WTC11 (cell line): ENCODE measurements around the gene ZNRF3. TPM values are rescaled to one million over a fixed set of nuclear protein-coding genes. Genes with fewer than 3 reads are reported as not detected.

Experiments used
- ATAC-seq: fragments of 200-7000 bp; cut with Tn5 transposase; 2 replicates; pipeline ENCODE4 v1.10.0; 2021; ENCODE audit warnings: mild to moderate bottlenecking, moderate library complexity
- CTCF ChIA-PET: fragments of 300-600 bp; sonication (Branson Sonifier 250); formaldehyde crosslinking; loops from one replicate; lab custom pipeline; 2021; ENCODE audit warnings: antibody characterized with exemption; lab: Charles Lee
- POLR2A ChIA-PET: fragments of 350-600 bp; sonication (Branson Sonifier 250); formaldehyde crosslinking; loops from one replicate; lab custom pipeline; 2021; ENCODE audit warnings: antibody characterized with exemption; lab: Charles Lee
- DNase-seq: peaks from one replicate; pipeline ENCODE4 v3.0.0; 2021; ENCODE audit warnings: low spot score
- H3K27ac Mint-ChIP-seq: 2 replicates; pipeline ENCODE4 v1.8.0; 2021; ENCODE audit warnings: mixed read lengths
- H3K27me3 Mint-ChIP-seq: 2 replicates; pipeline ENCODE4 v1.8.0; 2021; ENCODE audit warnings: low read depth, mild to moderate bottlenecking, moderate library complexity, mixed read lengths
- H3K36me3 Mint-ChIP-seq: 2 replicates; pipeline ENCODE4 v1.8.0; 2021; ENCODE audit warnings: mixed read lengths
- H3K4me1 Mint-ChIP-seq: 2 replicates; pipeline ENCODE4 v1.8.0; 2022; ENCODE audit warnings: mixed read lengths
- H3K4me3 Mint-ChIP-seq: 2 replicates; pipeline ENCODE4 v1.8.0; 2021; ENCODE audit warnings: mild to moderate bottlenecking, moderate library complexity, mixed read lengths
- H3K9me3 Mint-ChIP-seq: 2 replicates; pipeline ENCODE4 v1.8.0; 2021; ENCODE audit warnings: mixed read lengths
- ATF1 ChIP-seq: sonication (generic); formaldehyde crosslinking; IDR thresholded peaks from 2 replicates; pipeline ENCODE4 v1.8.1; 2023; ENCODE audit warnings: mild to moderate bottlenecking, moderate library complexity, missing genetic modification reagents
- CREM ChIP-seq: sonication (generic); formaldehyde crosslinking; IDR thresholded peaks from 2 replicates; pipeline ENCODE4 v1.8.1; 2022; ENCODE audit warnings: mild to moderate bottlenecking, missing genetic modification reagents, moderate library complexity
- ELF4 ChIP-seq: sonication (generic); formaldehyde crosslinking; IDR thresholded peaks from 2 replicates; pipeline ENCODE4 v1.8.1; 2022; ENCODE audit warnings: low read depth, mild to moderate bottlenecking, moderate library complexity, missing genetic modification reagents
- ETV6 ChIP-seq: sonication (generic); formaldehyde crosslinking; IDR thresholded peaks from 2 replicates; pipeline ENCODE4 v1.8.1; 2022; ENCODE audit warnings: mild to moderate bottlenecking, missing genetic modification reagents
- FOXK1 ChIP-seq: sonication (generic); formaldehyde crosslinking; IDR thresholded peaks from 2 replicates; pipeline ENCODE4 v1.8.0; 2022; ENCODE audit warnings: mild to moderate bottlenecking, moderate library complexity, missing genetic modification reagents
- FOXP1 ChIP-seq: sonication (generic); formaldehyde crosslinking; IDR thresholded peaks from 2 replicates; pipeline ENCODE4 v1.8.0; 2022; ENCODE audit warnings: missing genetic modification reagents, mild to moderate bottlenecking, moderate library complexity, borderline replicate concordance
- IRF2 ChIP-seq: sonication (generic); formaldehyde crosslinking; IDR thresholded peaks from 2 replicates; pipeline ENCODE4 v1.8.0; 2022; ENCODE audit warnings: low read depth, missing genetic modification reagents, borderline replicate concordance
- MXD4 ChIP-seq: fragments of 250-450 bp; sonication (Bioruptor Pico); IDR thresholded peaks from 2 replicates; pipeline ENCODE4 v1.8.0; 2021; ENCODE audit warnings: mild to moderate bottlenecking, moderate library complexity, borderline replicate concordance
- MYBL2 ChIP-seq: sonication (generic); formaldehyde crosslinking; IDR thresholded peaks from 2 replicates; pipeline ENCODE4 v1.8.1; 2023; ENCODE audit warnings: mild to moderate bottlenecking, moderate library complexity, missing genetic modification reagents
- NFE2L1 ChIP-seq: sonication (generic); formaldehyde crosslinking; IDR thresholded peaks from 2 replicates; pipeline ENCODE4 v1.8.1; 2023; ENCODE audit warnings: missing genetic modification reagents
- OVOL2 ChIP-seq: fragments of 250-450 bp; sonication (Bioruptor Pico); IDR thresholded peaks from 2 replicates; pipeline ENCODE4 v1.9.0; 2021; ENCODE audit warnings: mild to moderate bottlenecking, borderline replicate concordance
- SOX15 ChIP-seq: fragments of 250-450 bp; sonication (Bioruptor Pico); IDR thresholded peaks from 2 replicates; pipeline ENCODE4 v1.9.0; 2021; ENCODE audit warnings: mild to moderate bottlenecking
- TEAD1 ChIP-seq: sonication (generic); formaldehyde crosslinking; IDR thresholded peaks from 2 replicates; pipeline ENCODE4 v1.8.0; 2022; ENCODE audit warnings: mild to moderate bottlenecking, missing genetic modification reagents
- TEAD4 ChIP-seq: sonication (generic); formaldehyde crosslinking; IDR thresholded peaks from 2 replicates; pipeline ENCODE4 v1.8.0; 2022; ENCODE audit warnings: mild to moderate bottlenecking, missing genetic modification reagents
- TP53 ChIP-seq: sonication (generic); formaldehyde crosslinking; IDR thresholded peaks from 2 replicates; pipeline ENCODE4 v1.8.1; 2023; ENCODE audit warnings: mild to moderate bottlenecking, missing genetic modification reagents
- ZNF263 ChIP-seq: sonication (generic); formaldehyde crosslinking; IDR thresholded peaks from 2 replicates; pipeline ENCODE4 v1.8.1; 2022; ENCODE audit warnings: low read depth, mild to moderate bottlenecking, moderate library complexity, missing genetic modification reagents
- ZNF396 ChIP-seq: fragments of 250-450 bp; sonication (Bioruptor Pico); IDR thresholded peaks from 2 replicates; pipeline ENCODE4 v1.8.0; 2021; ENCODE audit warnings: mild to moderate bottlenecking, moderate library complexity, borderline replicate concordance
- ZNF416 ChIP-seq: fragments of 250-450 bp; sonication (Bioruptor Pico); IDR thresholded peaks from 2 replicates; pipeline ENCODE4 v1.9.0; 2021; ENCODE audit warnings: mild to moderate bottlenecking, inconsistent platforms
- total RNA-seq: library from RNA; stranded (reverse); gene quantifications from 3 replicates; pipeline ENCODE4 v1.2.3, GENCODE V29; 2021
- TF ChIP-seq, protein P1 (sequence below): sonication (generic); formaldehyde crosslinking; IDR thresholded peaks from 2 replicates; pipeline ENCODE4 v1.8.1; 2023; ENCODE audit warnings: mild to moderate bottlenecking, missing genetic modification reagents, moderate library complexity
- TF ChIP-seq, protein P2 (sequence below): sonication (generic); formaldehyde crosslinking; IDR thresholded peaks from 2 replicates; pipeline ENCODE4 v1.8.0; 2022; ENCODE audit warnings: mild to moderate bottlenecking, missing genetic modification reagents
- TF ChIP-seq, protein P3 (sequence below): sonication (generic); formaldehyde crosslinking; IDR thresholded peaks from 2 replicates; pipeline ENCODE4 v1.8.1; 2022; ENCODE audit warnings: mild to moderate bottlenecking, moderate library complexity, missing genetic modification reagents
- TF ChIP-seq, protein P4 (sequence below): sonication (generic); formaldehyde crosslinking; IDR thresholded peaks from 2 replicates; pipeline ENCODE4 v1.8.0; 2023; ENCODE audit warnings: missing genetic modification reagents
- TF ChIP-seq, protein P5 (sequence below): fragments of 250-450 bp; sonication (Bioruptor Pico); IDR thresholded peaks from 2 replicates; pipeline ENCODE4 v1.9.0; 2021; ENCODE audit warnings: mild to moderate bottlenecking, borderline replicate concordance

The ZNRF3 gene
- total RNA-seq, 1 experiment from 2014 or later: 25.4 TPM

DNA sequence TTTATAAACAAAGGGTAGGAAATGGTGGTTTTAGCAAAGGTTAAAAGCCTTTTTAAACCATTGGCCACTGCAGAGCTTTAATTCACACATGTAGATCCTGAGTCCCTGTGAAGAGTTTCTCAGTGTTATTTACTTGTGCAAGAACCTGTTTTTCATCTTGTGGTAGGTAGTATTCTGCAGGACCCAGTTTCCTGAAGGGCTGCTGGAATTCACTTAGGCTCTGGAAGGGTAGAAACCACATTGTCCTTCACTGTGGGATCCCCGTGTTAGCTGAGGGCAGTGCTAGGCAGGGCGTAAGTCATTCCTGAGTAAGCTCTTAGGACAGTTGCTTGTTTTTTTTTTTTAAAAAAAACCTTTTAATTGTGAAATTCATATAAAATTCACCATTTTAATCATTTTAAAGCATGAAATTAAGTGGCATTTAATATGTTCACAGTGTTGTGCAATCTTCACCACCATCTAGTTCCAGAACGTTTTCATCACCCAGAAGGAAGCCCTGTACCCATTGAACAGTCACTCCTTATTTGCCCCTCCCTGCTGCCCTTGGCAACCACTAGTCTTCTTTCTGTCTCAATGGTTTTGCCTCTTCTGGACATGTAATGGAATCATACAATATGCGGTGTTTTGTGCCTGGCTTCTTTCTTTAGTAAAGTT, 100.5 kb downstream of the ZNRF3 start:
- ChIA-PET CTCF (interaction anchor here (0.5 to 1.4 kb wide), 3 partner anchors 47 to 1833 kb away, joined by 3 to 5 read pairs (median 4); no protein-coding TSS in a partner anchor), POLR2A (no interaction called here)
- H3K27me3 Mint-ChIP-seq: no peaks in the 10 kb centered on the region
- TF ChIP-seq ATF1 (CRISPR knock-in tag): no peak
- no peak for TF ChIP-seq FOXK1
- TF ChIP-seq FOXP1: no peak
- TF ChIP-seq MXD4: no peak
- TF ChIP-seq, protein P1, sequence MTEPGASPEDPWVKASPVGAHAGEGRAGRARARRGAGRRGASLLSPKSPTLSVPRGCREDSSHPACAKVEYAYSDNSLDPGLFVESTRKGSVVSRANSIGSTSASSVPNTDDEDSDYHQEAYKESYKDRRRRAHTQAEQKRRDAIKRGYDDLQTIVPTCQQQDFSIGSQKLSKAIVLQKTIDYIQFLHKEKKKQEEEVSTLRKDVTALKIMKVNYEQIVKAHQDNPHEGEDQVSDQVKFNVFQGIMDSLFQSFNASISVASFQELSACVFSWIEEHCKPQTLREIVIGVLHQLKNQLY (CRISPR knock-in tag): no peak
- no peak for TF ChIP-seq SOX15 (CRISPR knock-in tag)
- TF ChIP-seq ZNF416 (CRISPR knock-in tag): no peak
- no peak for TF ChIP-seq ZNF396 (CRISPR knock-in tag)
- no peak for TF ChIP-seq ETV6 (CRISPR knock-in tag)
- no peak for TF ChIP-seq TEAD1 (CRISPR knock-in tag)
- no peak for TF ChIP-seq ZNF263 (CRISPR knock-in tag)
- no peak for TF ChIP-seq NFE2L1 (CRISPR knock-in tag)
- TF ChIP-seq, protein P2, sequence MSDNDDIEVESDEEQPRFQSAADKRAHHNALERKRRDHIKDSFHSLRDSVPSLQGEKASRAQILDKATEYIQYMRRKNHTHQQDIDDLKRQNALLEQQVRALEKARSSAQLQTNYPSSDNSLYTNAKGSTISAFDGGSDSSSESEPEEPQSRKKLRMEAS (CRISPR knock-in tag): no peak
- no peak for TF ChIP-seq IRF2
- TF ChIP-seq TEAD4 (CRISPR knock-in tag): no peak
- TF ChIP-seq, protein P3, sequence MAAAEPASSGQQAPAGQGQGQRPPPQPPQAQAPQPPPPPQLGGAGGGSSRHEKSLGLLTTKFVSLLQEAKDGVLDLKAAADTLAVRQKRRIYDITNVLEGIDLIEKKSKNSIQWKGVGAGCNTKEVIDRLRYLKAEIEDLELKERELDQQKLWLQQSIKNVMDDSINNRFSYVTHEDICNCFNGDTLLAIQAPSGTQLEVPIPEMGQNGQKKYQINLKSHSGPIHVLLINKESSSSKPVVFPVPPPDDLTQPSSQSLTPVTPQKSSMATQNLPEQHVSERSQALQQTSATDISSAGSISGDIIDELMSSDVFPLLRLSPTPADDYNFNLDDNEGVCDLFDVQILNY (CRISPR knock-in tag): no peak
- TF ChIP-seq CREM (CRISPR knock-in tag): no peak
- TF ChIP-seq, protein P4, sequence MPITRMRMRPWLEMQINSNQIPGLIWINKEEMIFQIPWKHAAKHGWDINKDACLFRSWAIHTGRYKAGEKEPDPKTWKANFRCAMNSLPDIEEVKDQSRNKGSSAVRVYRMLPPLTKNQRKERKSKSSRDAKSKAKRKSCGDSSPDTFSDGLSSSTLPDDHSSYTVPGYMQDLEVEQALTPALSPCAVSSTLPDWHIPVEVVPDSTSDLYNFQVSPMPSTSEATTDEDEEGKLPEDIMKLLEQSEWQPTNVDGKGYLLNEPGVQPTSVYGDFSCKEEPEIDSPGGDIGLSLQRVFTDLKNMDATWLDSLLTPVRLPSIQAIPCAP (CRISPR knock-in tag): no peak
- H3K9me3 Mint-ChIP-seq: peaks cover 13% of the 10 kb centered on the region
- H3K4me3 Mint-ChIP-seq: no peak overlapping the region
- no peak for DNase-seq
- H3K4me1 Mint-ChIP-seq: peaks cover 80% of the 10 kb centered on the region
- peak; percentile 67 for ATAC-seq
- peaks cover 27% of the 10 kb centered on the region for H3K36me3 Mint-ChIP-seq
- H3K27ac Mint-ChIP-seq: peak overlapping the region; percentile 85

DNA sequence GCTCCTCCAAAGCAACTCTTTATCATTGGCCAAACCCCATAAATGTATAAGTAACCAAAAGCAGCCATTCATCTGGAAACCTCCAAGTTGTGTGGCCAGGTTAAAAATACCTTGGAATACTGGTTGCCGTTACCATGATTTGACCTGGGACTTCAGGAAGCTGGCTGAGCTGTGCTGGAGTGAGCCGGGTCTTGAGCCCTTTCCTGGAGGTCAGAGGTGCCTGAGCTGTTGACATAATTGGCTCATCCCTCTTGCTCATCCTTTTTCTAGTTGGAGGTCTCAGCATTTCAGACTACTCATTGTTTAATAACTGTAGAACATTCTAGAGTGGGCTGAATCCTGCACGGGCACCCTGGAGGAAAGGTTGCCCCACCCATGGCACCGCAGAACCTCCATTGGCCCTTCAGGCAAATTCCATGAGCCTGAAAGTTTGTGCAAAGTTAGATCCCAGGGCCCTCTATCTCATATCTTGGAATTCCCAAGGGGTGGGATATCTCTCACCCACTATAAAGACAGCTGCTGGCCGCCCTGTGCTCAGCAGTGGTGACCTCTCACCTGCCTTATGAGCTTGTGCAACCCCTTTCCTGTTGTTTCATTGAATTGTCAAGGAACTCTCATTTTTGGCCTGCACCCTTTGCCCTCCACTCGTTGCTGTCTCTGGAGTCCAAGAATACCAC, 101.2 kb downstream of the ZNRF3 start:
- TF ChIP-seq ELF4 (no peak), MYBL2 (no peak), OVOL2 (CRISPR knock-in tag) (no peak), TP53 (CRISPR knock-in tag) (no peak), ETV6 (CRISPR knock-in tag) (no peak)
- TF ChIP-seq, protein P5, sequence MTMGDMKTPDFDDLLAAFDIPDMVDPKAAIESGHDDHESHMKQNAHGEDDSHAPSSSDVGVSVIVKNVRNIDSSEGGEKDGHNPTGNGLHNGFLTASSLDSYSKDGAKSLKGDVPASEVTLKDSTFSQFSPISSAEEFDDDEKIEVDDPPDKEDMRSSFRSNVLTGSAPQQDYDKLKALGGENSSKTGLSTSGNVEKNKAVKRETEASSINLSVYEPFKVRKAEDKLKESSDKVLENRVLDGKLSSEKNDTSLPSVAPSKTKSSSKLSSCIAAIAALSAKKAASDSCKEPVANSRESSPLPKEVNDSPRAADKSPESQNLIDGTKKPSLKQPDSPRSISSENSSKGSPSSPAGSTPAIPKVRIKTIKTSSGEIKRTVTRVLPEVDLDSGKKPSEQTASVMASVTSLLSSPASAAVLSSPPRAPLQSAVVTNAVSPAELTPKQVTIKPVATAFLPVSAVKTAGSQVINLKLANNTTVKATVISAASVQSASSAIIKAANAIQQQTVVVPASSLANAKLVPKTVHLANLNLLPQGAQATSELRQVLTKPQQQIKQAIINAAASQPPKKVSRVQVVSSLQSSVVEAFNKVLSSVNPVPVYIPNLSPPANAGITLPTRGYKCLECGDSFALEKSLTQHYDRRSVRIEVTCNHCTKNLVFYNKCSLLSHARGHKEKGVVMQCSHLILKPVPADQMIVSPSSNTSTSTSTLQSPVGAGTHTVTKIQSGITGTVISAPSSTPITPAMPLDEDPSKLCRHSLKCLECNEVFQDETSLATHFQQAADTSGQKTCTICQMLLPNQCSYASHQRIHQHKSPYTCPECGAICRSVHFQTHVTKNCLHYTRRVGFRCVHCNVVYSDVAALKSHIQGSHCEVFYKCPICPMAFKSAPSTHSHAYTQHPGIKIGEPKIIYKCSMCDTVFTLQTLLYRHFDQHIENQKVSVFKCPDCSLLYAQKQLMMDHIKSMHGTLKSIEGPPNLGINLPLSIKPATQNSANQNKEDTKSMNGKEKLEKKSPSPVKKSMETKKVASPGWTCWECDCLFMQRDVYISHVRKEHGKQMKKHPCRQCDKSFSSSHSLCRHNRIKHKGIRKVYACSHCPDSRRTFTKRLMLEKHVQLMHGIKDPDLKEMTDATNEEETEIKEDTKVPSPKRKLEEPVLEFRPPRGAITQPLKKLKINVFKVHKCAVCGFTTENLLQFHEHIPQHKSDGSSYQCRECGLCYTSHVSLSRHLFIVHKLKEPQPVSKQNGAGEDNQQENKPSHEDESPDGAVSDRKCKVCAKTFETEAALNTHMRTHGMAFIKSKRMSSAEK: no peak
- Mint-ChIP-seq H3K27ac (peak overlapping the region; percentile 85; the same call in 1 of the 2 replicates), H3K9me3 (peaks cover 13% of the 10 kb centered on the region), H3K4me1 (peaks cover 80% of the 10 kb centered on the region), H3K36me3 (peaks cover 27% of the 10 kb centered on the region), H3K27me3 (no peaks in the 10 kb centered on the region), H3K4me3 (no peak overlapping the region)
- DNase-seq (no peak), ATAC-seq (no peak)
- ChIA-PET CTCF (interaction anchor here (0.5 to 1.4 kb wide), 3 partner anchors 47 to 1834 kb away, joined by 3 to 5 read pairs (median 4); no protein-coding TSS in a partner anchor), POLR2A (no interaction called here)
